Placental pericyte (primary cell): ENCODE results near the gene SETDB2. TPM values are rescaled to one million over a fixed set of nuclear protein-coding genes. Genes with fewer than 3 reads are reported as not detected.

Experiments used
- total RNA-seq: library from RNA; depleted of rRNA; stranded (reverse); fragments of >200 nt; gene quantifications from 2 replicates; pipeline ENCODE4 v1.2.3, GENCODE V29; 2012

The SETDB2 gene, protein sequence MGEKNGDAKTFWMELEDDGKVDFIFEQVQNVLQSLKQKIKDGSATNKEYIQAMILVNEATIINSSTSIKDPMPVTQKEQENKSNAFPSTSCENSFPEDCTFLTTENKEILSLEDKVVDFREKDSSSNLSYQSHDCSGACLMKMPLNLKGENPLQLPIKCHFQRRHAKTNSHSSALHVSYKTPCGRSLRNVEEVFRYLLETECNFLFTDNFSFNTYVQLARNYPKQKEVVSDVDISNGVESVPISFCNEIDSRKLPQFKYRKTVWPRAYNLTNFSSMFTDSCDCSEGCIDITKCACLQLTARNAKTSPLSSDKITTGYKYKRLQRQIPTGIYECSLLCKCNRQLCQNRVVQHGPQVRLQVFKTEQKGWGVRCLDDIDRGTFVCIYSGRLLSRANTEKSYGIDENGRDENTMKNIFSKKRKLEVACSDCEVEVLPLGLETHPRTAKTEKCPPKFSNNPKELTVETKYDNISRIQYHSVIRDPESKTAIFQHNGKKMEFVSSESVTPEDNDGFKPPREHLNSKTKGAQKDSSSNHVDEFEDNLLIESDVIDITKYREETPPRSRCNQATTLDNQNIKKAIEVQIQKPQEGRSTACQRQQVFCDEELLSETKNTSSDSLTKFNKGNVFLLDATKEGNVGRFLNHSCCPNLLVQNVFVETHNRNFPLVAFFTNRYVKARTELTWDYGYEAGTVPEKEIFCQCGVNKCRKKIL
- 10.0 and 12.7 TPM in 2 replicates for total RNA-seq

DNA sequence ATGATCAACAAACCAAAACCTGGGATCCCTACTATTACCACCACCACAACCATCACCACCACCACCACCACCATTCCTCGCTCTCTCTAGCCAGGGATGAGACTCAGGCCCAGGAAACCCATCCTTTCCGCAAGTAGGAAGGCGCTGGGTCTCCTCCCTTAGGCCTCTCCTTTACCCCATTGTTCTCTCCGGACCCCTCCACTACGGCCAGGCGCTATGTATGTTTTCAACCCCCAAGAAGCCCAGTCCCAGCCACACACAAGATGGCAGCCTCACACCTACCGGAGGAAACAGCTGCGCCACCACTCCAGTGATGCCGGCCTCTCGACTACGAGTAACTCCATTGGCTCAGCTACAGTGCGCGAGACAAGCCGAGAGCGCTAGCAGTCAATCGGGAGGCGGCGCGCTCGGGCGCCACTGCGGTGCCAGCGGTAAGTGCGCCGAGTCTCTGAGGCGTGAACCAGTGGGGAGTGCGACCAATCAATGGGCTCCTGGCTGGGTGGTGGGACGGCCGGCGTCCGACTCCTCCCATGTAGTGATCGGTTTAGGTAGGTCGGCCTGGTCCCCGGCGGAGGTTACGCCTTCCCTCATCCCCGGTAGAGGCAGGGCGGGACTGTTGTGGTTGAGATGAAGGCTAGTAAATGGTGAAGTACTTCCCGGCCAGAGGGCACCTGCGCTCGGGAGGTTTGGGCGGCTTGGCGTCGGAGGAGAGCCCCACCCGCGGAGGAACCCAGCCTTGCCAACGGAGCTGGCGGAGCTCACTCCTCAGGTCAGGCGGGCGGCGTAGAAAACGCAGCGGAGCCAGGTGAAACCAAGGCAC is at the start of gene SETDB2, which contains the start of gene CAB39L:
SETDB2 (plus strand) TSS at position 571 of the 820 bp plus-strand sequence. CDS start 7,620 bp downstream, outside the sequence.
CAB39L (minus strand) TSS at position 361 of the 820 bp plus-strand sequence. CDS start 61,154 bp downstream, outside the sequence.

DNA sequence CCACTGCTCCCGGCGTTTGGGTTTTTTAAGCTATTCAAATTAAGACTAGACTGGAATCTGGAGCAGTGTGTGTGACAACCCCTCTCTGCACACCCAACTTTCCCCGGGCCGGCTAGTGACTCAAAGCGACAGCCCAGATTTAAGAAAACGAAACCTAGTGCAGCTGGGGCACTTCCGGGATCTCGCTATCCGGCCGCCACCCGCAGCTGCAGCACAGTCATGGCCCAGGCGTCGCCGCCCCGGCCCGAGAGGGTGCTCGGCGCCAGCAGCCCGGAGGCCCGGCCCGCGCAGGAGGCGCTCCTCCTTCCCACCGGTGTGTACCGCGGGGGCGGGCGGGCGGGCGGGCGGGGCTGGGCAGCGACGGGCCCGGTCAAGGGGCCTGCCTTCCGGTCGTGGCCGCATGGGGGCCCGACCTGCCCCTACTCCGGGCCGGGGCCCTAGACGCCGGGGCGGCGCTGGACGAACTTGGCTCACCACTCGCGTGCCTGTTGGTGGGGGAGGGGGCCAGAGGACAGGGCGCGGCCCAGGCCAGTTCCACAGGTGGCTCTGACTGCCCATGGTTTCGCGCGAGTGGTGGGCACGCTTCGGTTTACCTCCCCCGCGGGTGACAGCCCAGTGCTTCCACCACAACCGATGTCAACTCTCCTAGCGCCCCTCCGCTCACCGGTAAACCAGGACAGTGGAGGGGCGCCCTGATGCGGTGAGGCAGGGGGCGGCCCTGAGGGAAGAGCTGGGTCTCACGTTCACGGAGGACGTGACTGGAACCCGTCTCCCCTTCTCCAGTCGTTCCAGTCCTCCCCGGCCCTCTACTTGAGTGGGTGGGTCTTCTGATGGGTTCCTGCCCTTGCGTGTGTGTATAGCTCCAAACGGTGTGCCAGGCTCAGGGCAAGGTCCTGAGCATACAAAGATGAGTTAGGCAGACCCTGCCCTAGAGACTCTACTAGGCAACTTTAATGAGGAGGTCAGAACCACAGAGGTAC is 52.0 kb downstream of the SETDB2 start, which contains the start of gene PHF11:
PHF11 (plus strand) TSS at position 171 of the 980 bp plus-strand sequence; CDS start at position 220, 49 bp downstream.

Other genes with a start within 250 kb of the SETDB2 start
- not detected in 2 replicates for gene MLNR, start 223.9 kb upstream of the SETDB2 start, total RNA-seq
- 2.7 and 5.0 TPM in 2 replicates for gene CDADC1, start 196.3 kb upstream of the SETDB2 start, total RNA-seq
- gene CAB39L, start 210 bp upstream of the SETDB2 start, total RNA-seq = 13.0 and 13.6 TPM in 2 replicates
- 17.7 and 23.0 TPM in 2 replicates for gene PHF11, start 51.7 kb downstream of the SETDB2 start, total RNA-seq
- gene RCBTB1, start 141.3 kb downstream of the SETDB2 start, total RNA-seq = 19.7 and 22.8 TPM in 2 replicates
- not detected in 2 replicates for gene ARL11, start 184.2 kb downstream of the SETDB2 start, total RNA-seq
- 30.5 and 37.0 TPM in 2 replicates for gene EBPL, start 247.2 kb downstream of the SETDB2 start, total RNA-seq